Measurements from ENCODE around the gene ADAMTSL5. TPM values are rescaled to one million over a fixed set of nuclear protein-coding genes. Genes with fewer than 3 reads are reported as not detected.

Gene ADAMTSL5
- total RNA-seq, 1 donor, result 1.1 TPM

- Histone ChIP-seq H3K27ac (ENCODE audit: low read depth, low read length) (no peak overlapping the region), H3K4me3 (ENCODE audit: insufficient read depth, low read length) (no peak overlapping the region), H3K36me3 (ENCODE audit: insufficient read depth, low read length) (peaks cover 4% of the 10 kb centered on the region), H3K79me2 (ENCODE audit: insufficient read depth, low read length) (peaks cover 21% of the 10 kb centered on the region), H4K20me1 (ENCODE audit: insufficient read depth, low read length) (peaks cover 66% of the 10 kb centered on the region), H3K9me3 (ENCODE audit: low read depth, low read length) (no peaks in the 10 kb centered on the region), H3K4me1 (ENCODE audit: insufficient read depth, low read length) (peaks cover 8% of the 10 kb centered on the region), H2AFZ (ENCODE audit: low read length) (no peak overlapping the region), H3K27me3 (ENCODE audit: insufficient read depth, low read length) (peaks cover 35% of the 10 kb centered on the region), H3K4me2 (ENCODE audit: insufficient read depth, low read length) (no peak overlapping the region)
- TF ChIP-seq CTCF (IDR thresholded peaks at IDR 0.05; ENCODE audit: extremely low read depth, low read depth, low read length), result no peak
- no peak for DNase-seq (ENCODE audit: insufficient read length, low spot score, missing footprints)
Observed at GRCh38 chr19:1474765-1475351, 38.0 kb downstream of the ADAMTSL5 start.

- Histone ChIP-seq H3K4me1 (ENCODE audit: insufficient read depth, low read length) (peaks cover 4% of the 10 kb centered on the region), H3K9me3 (ENCODE audit: low read depth, low read length) (no peaks in the 10 kb centered on the region), H4K20me1 (ENCODE audit: insufficient read depth, low read length) (peaks cover 66% of the 10 kb centered on the region), H3K4me3 (ENCODE audit: insufficient read depth, low read length) (no peak overlapping the region), H3K36me3 (ENCODE audit: insufficient read depth, low read length) (peaks cover 4% of the 10 kb centered on the region), H3K4me2 (ENCODE audit: insufficient read depth, low read length) (no peak overlapping the region), H3K79me2 (ENCODE audit: insufficient read depth, low read length) (peaks cover 21% of the 10 kb centered on the region), H2AFZ (ENCODE audit: low read length) (no peak overlapping the region), H3K27me3 (ENCODE audit: insufficient read depth, low read length) (peaks cover 38% of the 10 kb centered on the region), H3K27ac (ENCODE audit: low read depth, low read length) (no peak overlapping the region)
- DNase-seq (ENCODE audit: insufficient read length, low spot score, missing footprints), result peak; percentile 98
- no peak for TF ChIP-seq CTCF (IDR thresholded peaks at IDR 0.05; ENCODE audit: extremely low read depth, low read depth, low read length)
Observed at GRCh38 chr19:1474011-1474764, 38.6 kb downstream of the ADAMTSL5 start.

- no peaks in the 10 kb centered on the region for H3K9me3 ChIP-seq (ENCODE audit: low read depth, low read length)
- H3K27me3 ChIP-seq (ENCODE audit: insufficient read depth, low read length), result peaks cover 44% of the 10 kb centered on the region
- no peak overlapping the region for H3K27ac ChIP-seq (ENCODE audit: low read depth, low read length)
- no peak for DNase-seq (ENCODE audit: insufficient read length, low spot score, missing footprints)
- peaks cover 4% of the 10 kb centered on the region for H3K36me3 ChIP-seq (ENCODE audit: insufficient read depth, low read length)
- H3K4me2 ChIP-seq (ENCODE audit: insufficient read depth, low read length), result no peak overlapping the region
- H3K4me1 ChIP-seq (ENCODE audit: insufficient read depth, low read length), result peaks cover 4% of the 10 kb centered on the region
- no peak overlapping the region for H2AFZ ChIP-seq (ENCODE audit: low read length)
- TF ChIP-seq CTCF (IDR thresholded peaks at IDR 0.05; ENCODE audit: extremely low read depth, low read depth, low read length), result no peak
- no peak overlapping the region for H3K4me3 ChIP-seq (ENCODE audit: insufficient read depth, low read length)
- peaks cover 14% of the 10 kb centered on the region for H3K79me2 ChIP-seq (ENCODE audit: insufficient read depth, low read length)
- peaks cover 70% of the 10 kb centered on the region for H4K20me1 ChIP-seq (ENCODE audit: insufficient read depth, low read length)
Observed at GRCh38 chr19:1473085-1473851, 39.6 kb downstream of the ADAMTSL5 start.
